Myocyte (in vitro differentiated cells): Measurements from ENCODE around the gene MAOB. TPM values are rescaled to one million over a fixed set of nuclear protein-coding genes. Genes with fewer than 3 reads are reported as not detected.

Source experiments
- DNase-seq: peaks from one replicate; pipeline ENCODE4 v3.0.0-alpha.2; 2012; ENCODE audit warnings: low read depth
- total RNA-seq: library from RNA; depleted of rRNA; stranded (reverse); fragments of >200 nt; gene quantifications from 2 replicates; pipeline ENCODE4 v1.2.3, GENCODE V29; 2014

The MAOB gene
- total RNA-seq, 1 donor from 2014 or later, result not detected

GRCh38 chrX:43718081-43718480, 164.2 kb downstream of the MAOB start:
- DNase-seq, result no peak

GRCh38 chrX:43717161-43717560, 165.1 kb downstream of the MAOB start:
- no peak for DNase-seq

GRCh38 chrX:43716696-43717095, 165.6 kb downstream of the MAOB start:
- no peak for DNase-seq

Other genes starting within 250 kb of the MAOB start
- gene MAOA, start 226.2 kb downstream of the MAOB start, total RNA-seq, result 2.5 and 3.4 TPM in 2 replicates
- gene NDP, start 90.9 kb upstream of the MAOB start, total RNA-seq, result 1.4 and 3.5 TPM in 2 replicates